Measurements from ENCODE around the gene ADGRL2.

DNA sequence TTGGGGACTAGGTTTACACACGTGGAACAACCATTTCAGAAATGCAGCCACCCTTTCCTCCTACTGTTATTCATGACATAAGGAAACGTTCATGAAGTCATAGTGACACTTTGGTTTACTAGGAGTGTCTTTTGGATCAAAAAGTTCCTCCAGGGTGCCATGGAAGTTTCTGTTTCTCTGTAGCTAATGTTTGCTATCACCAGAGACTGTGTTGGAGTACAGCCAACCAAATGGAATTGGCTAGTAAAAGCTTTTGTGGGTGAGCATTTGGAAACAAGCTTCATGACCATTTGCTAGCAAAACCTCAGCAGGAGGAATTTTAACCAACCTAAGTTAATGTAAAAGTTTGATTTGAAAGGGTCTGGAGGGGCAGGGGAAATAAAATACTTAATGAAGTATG, 43.9 kb upstream of the ADGRL2 start:
- TF ChIP-seq, protein P1, sequence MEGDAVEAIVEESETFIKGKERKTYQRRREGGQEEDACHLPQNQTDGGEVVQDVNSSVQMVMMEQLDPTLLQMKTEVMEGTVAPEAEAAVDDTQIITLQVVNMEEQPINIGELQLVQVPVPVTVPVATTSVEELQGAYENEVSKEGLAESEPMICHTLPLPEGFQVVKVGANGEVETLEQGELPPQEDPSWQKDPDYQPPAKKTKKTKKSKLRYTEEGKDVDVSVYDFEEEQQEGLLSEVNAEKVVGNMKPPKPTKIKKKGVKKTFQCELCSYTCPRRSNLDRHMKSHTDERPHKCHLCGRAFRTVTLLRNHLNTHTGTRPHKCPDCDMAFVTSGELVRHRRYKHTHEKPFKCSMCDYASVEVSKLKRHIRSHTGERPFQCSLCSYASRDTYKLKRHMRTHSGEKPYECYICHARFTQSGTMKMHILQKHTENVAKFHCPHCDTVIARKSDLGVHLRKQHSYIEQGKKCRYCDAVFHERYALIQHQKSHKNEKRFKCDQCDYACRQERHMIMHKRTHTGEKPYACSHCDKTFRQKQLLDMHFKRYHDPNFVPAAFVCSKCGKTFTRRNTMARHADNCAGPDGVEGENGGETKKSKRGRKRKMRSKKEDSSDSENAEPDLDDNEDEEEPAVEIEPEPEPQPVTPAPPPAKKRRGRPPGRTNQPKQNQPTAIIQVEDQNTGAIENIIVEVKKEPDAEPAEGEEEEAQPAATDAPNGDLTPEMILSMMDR (IDR thresholded peaks at IDR 0.05; ENCODE audit: insufficient read depth, low read length, poor library complexity, severe bottlenecking): no peak
- no peak for TF ChIP-seq EZH2phosphoT487 (conservative IDR thresholded peaks at IDR 0.05; ENCODE audit: low read length)
